Stimulated activated CD4-positive, alpha-beta T cell treated with anti-CD3 and anti-CD28 coated beads, TNF-alpha, amount 100 ng/mL, for 4 hours (primary cell): Measurements from ENCODE around the gene MMP28.

Experiments used
- DNase-seq, 3 experiments: peaks; one replicate each; pipeline ENCODE4 v3.0.0-alpha.2; 2020; ENCODE audit warnings: low read depth in 3 of 3

Gene MMP28

DNA sequence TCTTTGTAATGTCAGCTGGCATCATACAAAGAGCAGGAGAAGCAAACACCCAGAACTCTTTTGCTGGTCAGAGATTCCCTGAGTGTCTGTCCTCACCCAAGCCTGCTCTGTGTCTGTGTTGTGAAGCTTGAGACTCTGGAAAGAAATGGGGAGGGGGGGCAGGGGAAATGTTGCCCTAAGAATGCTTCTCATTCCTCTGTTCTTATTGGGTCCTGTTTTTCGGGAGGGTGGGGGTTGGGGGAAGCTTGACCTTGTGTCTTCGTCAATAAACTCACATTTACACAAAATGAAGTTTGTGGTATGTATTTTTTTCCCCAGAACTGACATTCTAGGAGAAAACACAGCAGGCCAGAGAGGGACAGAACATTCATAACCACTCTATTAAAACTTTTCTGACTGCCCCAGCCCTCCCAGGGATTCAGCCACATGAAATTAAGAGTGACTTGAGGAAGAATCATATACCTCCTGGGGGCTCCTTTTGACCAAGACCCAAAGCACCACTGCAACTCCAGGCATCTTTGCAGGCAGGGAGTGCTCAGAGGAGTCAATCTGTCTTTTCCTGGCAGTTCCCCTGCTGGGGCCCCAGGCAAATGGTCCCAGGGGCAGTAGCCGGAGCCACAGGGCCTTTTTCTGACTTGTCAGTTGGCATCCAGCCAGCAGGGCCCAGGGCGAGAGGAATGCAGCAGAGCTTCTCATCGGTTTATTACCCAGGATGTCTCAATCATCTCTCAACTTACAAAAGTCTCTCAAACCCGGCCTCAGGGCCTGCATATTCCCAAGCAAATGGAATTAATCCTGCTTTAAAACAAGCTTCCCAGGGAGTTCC lies 69.1 kb downstream of the MMP28 start:
- no peak for DNase-seq

DNA sequence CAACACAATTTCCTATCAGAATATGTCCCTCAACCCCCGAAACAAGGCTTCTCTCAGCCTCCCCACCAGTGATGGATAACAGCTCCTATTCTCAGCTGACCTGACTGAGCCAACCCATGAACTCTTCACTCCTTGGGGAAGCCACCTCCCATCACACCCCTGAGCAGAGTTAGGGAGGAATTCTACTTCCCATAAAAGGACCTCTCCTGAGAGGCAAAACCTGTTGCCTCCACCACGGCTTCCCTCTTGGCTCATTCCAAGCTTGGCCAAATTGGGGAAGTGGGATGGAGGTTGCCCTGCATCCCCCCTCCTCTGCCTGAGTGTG lies 69.7 kb downstream of the MMP28 start:
- no peak for DNase-seq

DNA sequence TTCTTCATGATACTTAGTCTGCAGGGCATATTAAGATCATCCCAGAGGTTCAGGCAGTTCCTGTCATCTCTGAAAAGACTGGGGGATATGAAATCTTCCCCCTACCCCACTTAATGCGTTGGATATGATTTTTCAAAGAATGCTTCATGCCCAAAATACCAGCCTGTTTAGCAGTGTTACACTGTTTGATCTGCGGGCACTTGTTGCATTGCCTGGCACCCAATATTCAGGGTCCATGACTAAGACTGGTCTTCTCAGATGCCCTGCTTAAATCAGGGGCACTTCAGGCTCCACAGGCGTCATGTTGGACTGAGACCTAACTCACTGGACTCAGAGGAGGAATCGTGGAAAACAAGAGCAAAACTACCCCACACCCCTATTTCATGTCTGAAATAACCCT lies 70.4 kb downstream of the MMP28 start:
- DNase-seq, result no peak

DNA sequence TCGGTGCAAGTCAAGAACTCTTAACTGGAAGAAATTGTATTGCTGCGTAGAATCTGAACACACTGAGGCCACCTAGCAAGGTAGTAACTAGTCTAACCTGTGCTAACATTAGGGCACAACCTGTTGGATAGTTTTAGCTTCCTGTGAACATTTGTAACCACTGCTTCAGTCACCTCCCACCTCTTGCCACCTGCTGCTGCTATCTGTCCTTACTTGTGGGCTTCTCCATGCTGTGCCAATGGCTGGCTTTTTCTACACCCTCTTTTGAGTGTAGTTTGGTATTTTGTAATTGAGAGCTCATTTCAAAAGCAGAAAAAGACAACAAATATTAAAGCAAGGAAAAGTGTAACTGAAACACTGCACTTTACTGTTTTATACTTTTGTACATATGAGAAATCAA lies 71.7 kb downstream of the MMP28 start:
- no peak for DNase-seq

DNA sequence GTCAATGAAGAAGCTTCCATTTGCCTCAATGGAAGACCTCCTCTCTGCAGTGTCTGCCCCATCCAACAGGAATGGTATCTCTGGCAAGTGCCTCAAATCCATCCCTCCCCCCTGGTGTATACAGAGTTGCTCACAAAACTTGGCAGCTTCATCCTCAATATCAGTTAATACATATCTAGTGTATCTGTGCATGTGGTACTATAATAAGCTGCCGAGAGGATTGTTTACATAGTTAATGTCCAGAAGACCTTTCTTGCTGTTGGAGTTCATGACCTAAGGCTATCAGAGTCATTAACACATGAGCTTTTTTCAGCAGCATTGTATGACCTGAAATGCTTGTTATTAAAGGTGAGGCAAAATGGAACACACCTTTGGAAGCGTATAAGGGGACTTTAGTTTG lies 78.0 kb downstream of the MMP28 start:
- no peak for DNase-seq

DNA sequence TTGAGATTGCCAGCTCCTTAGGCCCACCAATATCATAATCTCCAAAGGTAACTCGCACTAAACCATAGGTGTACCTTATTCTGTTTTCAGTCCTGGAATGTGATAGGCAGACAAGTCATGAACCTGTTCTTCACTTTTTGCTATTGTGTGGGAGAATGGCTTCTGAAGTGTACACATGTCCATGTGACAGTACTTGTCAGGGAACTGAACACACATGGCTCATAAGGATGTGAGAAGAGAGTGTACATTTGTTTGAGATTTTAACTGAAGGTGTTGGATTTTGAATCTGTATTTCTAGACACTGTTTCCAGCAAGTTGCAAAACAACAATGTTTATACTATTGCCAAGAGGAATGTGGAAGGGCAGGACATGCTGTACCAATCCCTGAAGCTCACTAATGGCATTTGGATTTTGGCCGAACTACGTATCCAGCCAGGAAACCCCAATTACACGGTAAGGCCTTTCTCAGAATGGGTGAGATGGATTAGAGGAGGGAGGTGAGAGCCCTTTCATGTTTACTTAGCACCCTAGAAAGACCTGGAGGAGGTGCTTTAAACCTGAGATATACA lies 78.5 kb downstream of the MMP28 start:
- DNase-seq, result no peak

DNA sequence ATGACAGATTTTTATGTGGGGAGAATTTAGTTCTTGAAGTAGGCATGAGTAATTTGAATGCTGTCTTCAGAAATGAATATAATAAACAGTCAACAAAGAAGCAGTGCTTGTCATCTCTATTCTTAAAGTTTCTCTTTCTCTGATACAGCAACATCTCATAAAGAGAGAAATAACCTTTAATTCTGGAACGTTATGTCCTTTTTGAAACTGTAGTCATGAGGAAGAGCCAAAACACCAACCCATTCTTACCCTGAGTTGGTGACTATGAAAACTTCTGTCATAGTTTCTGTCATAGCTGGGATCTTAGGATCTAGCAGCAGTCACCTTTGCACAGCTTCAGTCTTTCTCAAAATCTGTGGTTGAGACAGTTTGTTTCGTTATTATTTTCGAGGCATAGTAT lies 79.3 kb downstream of the MMP28 start:
- DNase-seq, result no peak
